Spleen (tissue), 7 donors: ENCODE measurements around the gene STRIP2.

Experiments
- CTCF ChIP-seq, 11 experiments: fragments of 200-600 bp in 7 of 11; fragments of 450-650 bp in 4 of 11; sonication (generic) in 4 of 11; IDR thresholded peaks in 8 of 11; conservative IDR thresholded peaks in 3 of 11; 1 replicate in 7 of 11; 2 replicates in 4 of 11; pipeline versions ENCODE4 v1.4.0 to v1.8.0; 2016 to 2021; ENCODE audit warnings: antibody characterized with exemption in 11 of 11, inconsistent platforms in 4 of 11, mild to moderate bottlenecking in 1 of 11
- POLR2A ChIP-seq, 3 donors: fragments of 450-650 bp; IDR thresholded peaks; one replicate each; pipeline ENCODE4 v1.5.1; 2017; ENCODE audit warnings: antibody characterized with exemption in 3 of 3, mild to moderate bottlenecking in 1 of 3
- donor health status: DM: no; HTN: no; CAD: no; lungs with moderate emphysema.
- donor health status: DM: no; HTN: no; CAD: no.
- donor health status: DM: no; HTN: no; CAD: no.

- TF ChIP-seq CTCF (IDR thresholded peaks at IDR 0.05 in 8 of 11, conservative IDR thresholded peaks at IDR 0.05 in 3 of 11): no peak
- no peak for TF ChIP-seq POLR2A (IDR thresholded peaks at IDR 0.05)
Measured at GRCh38 chr7:129503725-129504124, 69.5 kb downstream of the STRIP2 start.
